ENCODE results near the gene ALDH1A2.
"Not testable (repeated sequence)": the region's sequence is repeated elsewhere in the genome, so short reads cannot be mapped to it uniquely, and the experiment has no call there.

Gene ALDH1A2

GRCh38 chr15:58065445-58066041, at the start of gene ALDH1A2:
ALDH1A2 (minus strand) TSS chr15:58065711; CDS start chr15:58065650, 61 bp downstream.
- Histone ChIP-seq H3K27me3 (ENCODE audit: control insufficient read depth, insufficient read depth, low read length) (peaks cover 82% of the 10 kb centered on the region), H3K9ac (ENCODE audit: low read depth, low read length) (no peak within 1 kb of the TSS), H3K36me3 (ENCODE audit: control insufficient read depth, insufficient read depth, low read length) (no peaks in the 10 kb centered on the region), H3K4me1 (ENCODE audit: control insufficient read depth, insufficient read depth, low read length) (peaks cover 5% of the 10 kb centered on the region), H3K9me3 (ENCODE audit: control insufficient read depth, insufficient read depth, low read length) (no peaks in the 10 kb centered on the region), H3K4me3 (ENCODE audit: low read depth, low read length) (peak within 1 kb of the TSS; percentile 57)

- no peak overlapping the region for H3K4me3 ChIP-seq (ENCODE audit: low read depth, low read length)
- no peaks in the 10 kb centered on the region for H3K9me3 ChIP-seq (ENCODE audit: control insufficient read depth, insufficient read depth, low read length)
- no peaks in the 10 kb centered on the region for H3K36me3 ChIP-seq (ENCODE audit: control insufficient read depth, insufficient read depth, low read length)
- no peaks in the 10 kb centered on the region for H3K4me1 ChIP-seq (ENCODE audit: control insufficient read depth, insufficient read depth, low read length)
- H3K27me3 ChIP-seq (ENCODE audit: control insufficient read depth, insufficient read depth, low read length) = no peaks in the 10 kb centered on the region
- no peak overlapping the region for H3K9ac ChIP-seq (ENCODE audit: low read depth, low read length)
These were observed 49.3 kb upstream of the ALDH1A2 start for GRCh38 chr15:58114812-58115211.

GRCh38 chr15:58114388-58114787, 48.9 kb upstream of the ALDH1A2 start:
- H3K9ac ChIP-seq (ENCODE audit: low read depth, low read length) = no peak overlapping the region
- no peak overlapping the region for H3K4me3 ChIP-seq (ENCODE audit: low read depth, low read length)

GRCh38 chr15:58113358-58113757, 47.8 kb upstream of the ALDH1A2 start:
- H3K4me3 ChIP-seq (ENCODE audit: low read depth, low read length); H3K36me3 ChIP-seq (ENCODE audit: control insufficient read depth, insufficient read depth, low read length); H3K9ac ChIP-seq (ENCODE audit: low read depth, low read length); H3K27me3 ChIP-seq (ENCODE audit: control insufficient read depth, insufficient read depth, low read length); H3K4me1 ChIP-seq (ENCODE audit: control insufficient read depth, insufficient read depth, low read length); H3K9me3 ChIP-seq (ENCODE audit: control insufficient read depth, insufficient read depth, low read length): not testable (repeated sequence)

More at GRCh38 chr15:58114388-58114787, 48.9 kb upstream of the ALDH1A2 start:
- no peaks in the 10 kb centered on the region for H3K9me3 ChIP-seq (ENCODE audit: control insufficient read depth, insufficient read depth, low read length)
- H3K27me3 ChIP-seq (ENCODE audit: control insufficient read depth, insufficient read depth, low read length) = no peaks in the 10 kb centered on the region
- H3K36me3 ChIP-seq (ENCODE audit: control insufficient read depth, insufficient read depth, low read length) = no peaks in the 10 kb centered on the region
- H3K4me1 ChIP-seq (ENCODE audit: control insufficient read depth, insufficient read depth, low read length) = no peaks in the 10 kb centered on the region

- Histone ChIP-seq H3K4me3 (ENCODE audit: low read depth, low read length) (no peak overlapping the region), H3K27me3 (ENCODE audit: control insufficient read depth, insufficient read depth, low read length) (no peaks in the 10 kb centered on the region), H3K9ac (ENCODE audit: low read depth, low read length) (no peak overlapping the region), H3K36me3 (ENCODE audit: control insufficient read depth, insufficient read depth, low read length) (no peaks in the 10 kb centered on the region), H3K4me1 (ENCODE audit: control insufficient read depth, insufficient read depth, low read length) (no peaks in the 10 kb centered on the region), H3K9me3 (ENCODE audit: control insufficient read depth, insufficient read depth, low read length) (no peaks in the 10 kb centered on the region)
These were observed 46.2 kb upstream of the ALDH1A2 start for GRCh38 chr15:58111718-58112104.

GRCh38 chr15:58110999-58111717, 45.6 kb upstream of the ALDH1A2 start:
- Histone ChIP-seq H3K4me1 (ENCODE audit: control insufficient read depth, insufficient read depth, low read length) (no peaks in the 10 kb centered on the region), H3K9ac (ENCODE audit: low read depth, low read length) (no peak overlapping the region), H3K36me3 (ENCODE audit: control insufficient read depth, insufficient read depth, low read length) (no peaks in the 10 kb centered on the region), H3K4me3 (ENCODE audit: low read depth, low read length) (no peak overlapping the region), H3K9me3 (ENCODE audit: control insufficient read depth, insufficient read depth, low read length) (no peaks in the 10 kb centered on the region), H3K27me3 (ENCODE audit: control insufficient read depth, insufficient read depth, low read length) (no peaks in the 10 kb centered on the region)

GRCh38 chr15:58109419-58109818, 43.9 kb upstream of the ALDH1A2 start:
- H3K9ac ChIP-seq (ENCODE audit: low read depth, low read length) = no peak overlapping the region
- H3K9me3 ChIP-seq (ENCODE audit: control insufficient read depth, insufficient read depth, low read length) = no peaks in the 10 kb centered on the region
- H3K36me3 ChIP-seq (ENCODE audit: control insufficient read depth, insufficient read depth, low read length) = no peaks in the 10 kb centered on the region
- H3K4me1 ChIP-seq (ENCODE audit: control insufficient read depth, insufficient read depth, low read length) = no peaks in the 10 kb centered on the region
- no peaks in the 10 kb centered on the region for H3K27me3 ChIP-seq (ENCODE audit: control insufficient read depth, insufficient read depth, low read length)
- no peak overlapping the region for H3K4me3 ChIP-seq (ENCODE audit: low read depth, low read length)

GRCh38 chr15:58108117-58108516, 42.6 kb upstream of the ALDH1A2 start:
- Histone ChIP-seq H3K4me1 (ENCODE audit: control insufficient read depth, insufficient read depth, low read length) (no peaks in the 10 kb centered on the region), H3K9me3 (ENCODE audit: control insufficient read depth, insufficient read depth, low read length) (no peaks in the 10 kb centered on the region), H3K36me3 (ENCODE audit: control insufficient read depth, insufficient read depth, low read length) (no peaks in the 10 kb centered on the region), H3K9ac (ENCODE audit: low read depth, low read length) (no peak overlapping the region), H3K4me3 (ENCODE audit: low read depth, low read length) (no peak overlapping the region), H3K27me3 (ENCODE audit: control insufficient read depth, insufficient read depth, low read length) (no peaks in the 10 kb centered on the region)

- no peaks in the 10 kb centered on the region for H3K27me3 ChIP-seq (ENCODE audit: control insufficient read depth, insufficient read depth, low read length)
- no peak overlapping the region for H3K9ac ChIP-seq (ENCODE audit: low read depth, low read length)
- H3K4me1 ChIP-seq (ENCODE audit: control insufficient read depth, insufficient read depth, low read length) = no peaks in the 10 kb centered on the region
- no peaks in the 10 kb centered on the region for H3K9me3 ChIP-seq (ENCODE audit: control insufficient read depth, insufficient read depth, low read length)
- H3K36me3 ChIP-seq (ENCODE audit: control insufficient read depth, insufficient read depth, low read length) = no peaks in the 10 kb centered on the region
- no peak overlapping the region for H3K4me3 ChIP-seq (ENCODE audit: low read depth, low read length)
These were observed 38.0 kb upstream of the ALDH1A2 start for GRCh38 chr15:58103482-58103881.

- Histone ChIP-seq H3K4me1 (ENCODE audit: control insufficient read depth, insufficient read depth, low read length) (no peaks in the 10 kb centered on the region), H3K9me3 (ENCODE audit: control insufficient read depth, insufficient read depth, low read length) (no peaks in the 10 kb centered on the region), H3K27me3 (ENCODE audit: control insufficient read depth, insufficient read depth, low read length) (no peaks in the 10 kb centered on the region), H3K9ac (ENCODE audit: low read depth, low read length) (no peak overlapping the region), H3K4me3 (ENCODE audit: low read depth, low read length) (no peak overlapping the region), H3K36me3 (ENCODE audit: control insufficient read depth, insufficient read depth, low read length) (no peaks in the 10 kb centered on the region)
These were observed 31.1 kb upstream of the ALDH1A2 start for GRCh38 chr15:58096529-58097084.

GRCh38 chr15:58095415-58095814, 29.9 kb upstream of the ALDH1A2 start:
- Histone ChIP-seq H3K9me3 (ENCODE audit: control insufficient read depth, insufficient read depth, low read length) (no peaks in the 10 kb centered on the region), H3K4me3 (ENCODE audit: low read depth, low read length) (no peak overlapping the region), H3K27me3 (ENCODE audit: control insufficient read depth, insufficient read depth, low read length) (no peaks in the 10 kb centered on the region), H3K9ac (ENCODE audit: low read depth, low read length) (no peak overlapping the region), H3K36me3 (ENCODE audit: control insufficient read depth, insufficient read depth, low read length) (no peaks in the 10 kb centered on the region), H3K4me1 (ENCODE audit: control insufficient read depth, insufficient read depth, low read length) (no peaks in the 10 kb centered on the region)

- H3K27me3 ChIP-seq (ENCODE audit: control insufficient read depth, insufficient read depth, low read length) = no peaks in the 10 kb centered on the region
- H3K36me3 ChIP-seq (ENCODE audit: control insufficient read depth, insufficient read depth, low read length) = no peaks in the 10 kb centered on the region
- H3K4me1 ChIP-seq (ENCODE audit: control insufficient read depth, insufficient read depth, low read length) = no peaks in the 10 kb centered on the region
- H3K4me3 ChIP-seq (ENCODE audit: low read depth, low read length) = no peak overlapping the region
- H3K9me3 ChIP-seq (ENCODE audit: control insufficient read depth, insufficient read depth, low read length) = no peaks in the 10 kb centered on the region
- H3K9ac ChIP-seq (ENCODE audit: low read depth, low read length) = no peak overlapping the region
These were observed 22.4 kb upstream of the ALDH1A2 start for GRCh38 chr15:58087871-58088270.
